GM19463 (cell line): ENCODE data around the gene OTOS.

Experiments
- ATAC-seq: cut with Tn5 transposase; IDR thresholded peaks from one replicate; pipeline ENCODE4 v1.9.1; 2021; ENCODE audit warnings: mild to moderate bottlenecking, moderate library complexity; ENCODE audit not compliant: unreplicated experiment

OTOS gene

DNA sequence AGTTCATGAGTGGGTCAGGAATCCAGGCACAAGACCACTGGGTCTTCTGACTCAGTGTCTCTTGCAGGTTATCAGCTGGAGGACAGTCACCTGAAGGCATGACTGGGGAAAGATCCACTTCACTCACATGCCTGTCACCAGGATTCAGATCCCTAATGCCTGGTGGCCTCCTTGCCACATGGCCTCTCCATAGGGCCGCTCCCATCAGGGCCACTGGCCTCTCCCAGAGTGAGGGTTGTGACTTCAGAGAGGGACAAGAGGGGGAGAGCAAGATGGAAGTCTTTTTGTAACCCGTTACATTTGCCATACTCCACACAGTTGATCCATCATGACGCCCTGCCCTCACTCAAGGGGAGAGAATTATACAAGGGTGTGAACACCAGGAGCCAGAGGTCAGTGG lies 13.0 kb upstream of the OTOS start:
- no peak for ATAC-seq

DNA sequence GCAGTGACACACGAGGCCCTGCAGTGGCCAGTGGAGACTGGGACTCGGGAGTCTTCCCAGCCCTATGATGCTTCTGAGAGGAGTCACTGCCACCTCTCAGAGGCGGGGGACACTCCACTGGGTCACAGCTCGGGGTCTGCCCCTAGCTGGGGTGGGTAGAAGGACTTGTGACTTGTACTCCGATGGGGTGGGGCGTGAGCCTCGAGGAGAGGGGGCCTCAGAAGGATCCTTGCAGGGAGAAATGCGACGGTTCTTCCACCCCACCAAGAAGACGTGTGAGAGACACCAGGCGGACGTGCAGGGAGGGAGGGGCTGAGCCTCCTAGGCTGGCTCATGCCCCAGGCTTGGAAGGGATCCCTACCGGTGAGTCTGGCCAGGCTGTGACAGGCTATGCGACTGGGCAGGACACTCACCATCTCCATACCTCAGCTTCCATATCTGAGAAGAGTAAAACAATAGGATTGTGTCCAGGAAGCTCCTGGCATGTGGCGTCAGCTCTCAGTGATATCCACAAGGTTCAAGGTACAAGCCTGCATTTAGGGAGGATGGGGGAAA lies 11.1 kb upstream of the OTOS start:
- ATAC-seq = no peak

DNA sequence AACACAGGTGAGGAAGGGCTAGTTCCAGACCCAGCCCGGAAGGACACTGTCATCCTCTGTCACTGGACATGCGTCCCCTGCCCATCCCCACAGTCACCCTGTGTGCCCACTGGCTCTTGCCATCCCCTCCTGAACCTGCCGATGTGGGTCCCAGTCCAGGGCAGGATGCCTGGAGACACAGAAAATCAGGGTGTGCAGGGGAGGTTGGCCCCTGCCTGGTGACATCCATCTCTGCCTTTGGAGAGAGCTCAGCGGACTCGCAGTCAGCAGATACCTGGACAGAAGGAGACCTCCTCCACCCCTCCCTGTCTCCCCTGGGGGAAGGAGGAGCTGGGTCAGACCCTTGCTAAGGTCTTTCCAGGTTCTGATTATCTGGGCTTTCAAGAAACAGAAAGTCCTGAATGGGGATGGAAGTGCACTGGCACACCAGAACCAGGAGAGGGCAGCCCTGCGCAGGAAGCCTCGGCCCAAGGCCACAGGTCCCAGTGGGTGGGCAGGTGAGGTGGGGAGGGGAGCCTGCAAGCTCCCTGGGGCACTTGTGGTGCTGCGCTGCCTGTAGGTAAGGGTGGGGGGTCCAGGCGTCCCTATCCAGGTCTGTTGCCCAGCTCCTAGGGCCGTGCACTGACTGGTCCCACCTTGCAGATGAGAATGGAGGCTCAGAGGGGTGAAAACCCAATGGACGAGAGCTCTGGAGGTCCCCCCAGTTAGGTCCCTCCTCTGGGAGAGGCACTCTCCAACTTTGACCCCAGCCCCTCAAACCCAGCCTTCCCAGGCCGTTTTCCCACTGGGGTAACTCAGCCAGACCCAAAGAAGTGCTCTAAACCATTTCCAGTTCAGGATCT lies 9.7 kb upstream of the OTOS start:
- no peak for ATAC-seq

DNA sequence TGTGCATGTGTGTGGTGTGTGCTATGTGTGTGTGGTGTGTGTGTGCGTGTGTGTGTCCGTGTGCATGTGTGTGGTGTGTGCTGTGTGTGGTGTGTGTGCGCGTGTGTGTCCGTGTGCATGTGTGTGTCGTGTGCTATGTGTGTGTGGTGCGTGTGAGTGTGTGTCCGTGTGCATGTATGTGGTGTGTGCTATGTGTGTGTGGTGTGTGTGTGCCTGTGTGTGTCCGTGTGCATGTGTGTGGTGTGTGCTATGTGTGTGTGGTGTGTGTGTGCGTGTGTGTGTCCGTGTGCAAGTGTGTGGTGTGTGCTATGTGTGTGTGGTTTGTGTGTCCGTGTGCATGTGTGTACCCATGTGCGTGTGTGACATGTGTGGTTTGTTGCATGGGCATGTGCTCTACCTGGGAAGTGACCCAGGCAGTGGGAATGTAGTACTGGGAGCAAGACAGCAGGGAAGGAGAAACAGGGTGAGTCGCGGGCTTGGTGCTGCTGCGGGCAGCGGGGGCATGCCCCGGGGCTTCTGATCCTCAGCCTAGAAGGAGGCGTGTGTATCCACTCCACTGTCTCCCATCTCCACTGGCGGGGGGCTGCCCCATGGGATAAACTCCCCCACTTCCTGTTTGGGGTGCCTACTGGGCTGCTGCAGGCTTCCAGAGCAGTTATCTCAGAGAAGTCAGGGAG lies 7.6 kb upstream of the OTOS start:
- ATAC-seq = no peak

DNA sequence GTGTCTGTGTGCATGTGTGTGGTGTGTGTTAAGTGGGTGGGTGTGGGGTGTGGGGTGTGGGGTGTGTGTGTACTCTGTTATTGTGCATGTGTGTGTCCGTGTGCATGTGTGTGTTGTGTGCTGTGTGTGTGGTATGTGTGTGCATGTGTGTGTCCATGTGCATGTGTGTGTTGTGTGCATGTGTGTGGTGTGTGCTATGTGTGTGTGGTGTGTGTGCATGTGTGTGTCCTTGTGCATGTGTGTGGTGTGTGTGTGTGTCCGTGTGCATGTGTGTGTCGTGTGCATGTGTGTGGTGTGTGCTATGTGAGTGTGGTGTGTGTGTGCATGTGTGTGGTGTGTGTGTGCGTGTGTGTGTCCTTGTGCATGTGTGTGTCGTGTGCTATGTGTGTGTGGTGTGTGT lies 6.9 kb upstream of the OTOS start:
- ATAC-seq = no peak

DNA sequence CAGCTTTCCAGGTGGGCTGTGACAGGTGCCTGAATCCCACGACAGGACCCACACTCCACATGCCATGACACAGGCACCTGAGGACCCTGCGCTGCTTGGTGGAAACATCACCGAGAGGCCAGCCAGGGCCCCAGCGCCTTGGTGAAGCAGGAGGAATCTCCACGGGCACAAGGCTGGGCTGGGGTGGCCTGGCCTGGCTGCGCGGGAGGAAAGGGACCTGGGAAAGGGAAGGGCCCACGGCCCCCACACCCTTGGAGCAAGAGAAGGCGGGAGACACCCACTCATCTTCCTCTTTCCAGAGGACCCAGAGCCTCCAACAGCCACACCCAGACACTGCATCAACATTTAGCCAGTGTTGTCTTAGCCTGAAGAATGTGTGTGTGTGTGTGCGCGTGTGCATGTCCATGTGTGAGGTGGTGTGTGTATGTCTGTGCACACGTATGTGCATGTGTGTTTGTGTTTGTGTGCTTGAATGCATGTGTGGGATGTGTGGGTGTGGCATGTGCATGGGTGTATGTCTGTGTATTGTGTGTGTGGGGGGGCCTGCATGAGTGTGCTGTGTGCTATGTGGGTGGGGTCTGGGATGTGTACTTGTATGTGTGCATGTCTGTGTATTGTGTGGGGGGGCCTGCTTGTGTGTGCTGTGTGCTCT lies 6.3 kb upstream of the OTOS start:
- no peak for ATAC-seq

DNA sequence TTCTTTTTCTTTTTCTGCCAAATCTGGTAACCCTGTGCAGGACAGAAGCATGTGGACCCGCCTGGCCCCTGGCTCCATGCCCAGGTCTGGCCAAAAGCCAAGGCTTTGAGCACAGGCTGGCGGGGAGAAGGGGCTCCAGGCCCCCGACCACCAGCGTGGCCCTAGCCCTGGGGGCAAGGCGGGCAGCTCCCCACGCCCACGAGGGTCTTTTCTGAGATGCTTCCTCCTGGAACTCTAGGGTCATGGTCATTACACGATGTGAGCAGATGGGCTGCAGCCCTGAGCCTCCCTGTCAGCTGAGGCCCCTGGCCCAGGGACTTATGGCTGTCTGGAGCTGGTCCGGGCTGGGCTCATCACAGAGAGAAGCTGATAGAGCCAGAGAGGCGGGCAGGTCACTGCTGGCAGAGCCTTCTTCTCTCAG lies 5.7 kb upstream of the OTOS start:
- no peak for ATAC-seq

DNA sequence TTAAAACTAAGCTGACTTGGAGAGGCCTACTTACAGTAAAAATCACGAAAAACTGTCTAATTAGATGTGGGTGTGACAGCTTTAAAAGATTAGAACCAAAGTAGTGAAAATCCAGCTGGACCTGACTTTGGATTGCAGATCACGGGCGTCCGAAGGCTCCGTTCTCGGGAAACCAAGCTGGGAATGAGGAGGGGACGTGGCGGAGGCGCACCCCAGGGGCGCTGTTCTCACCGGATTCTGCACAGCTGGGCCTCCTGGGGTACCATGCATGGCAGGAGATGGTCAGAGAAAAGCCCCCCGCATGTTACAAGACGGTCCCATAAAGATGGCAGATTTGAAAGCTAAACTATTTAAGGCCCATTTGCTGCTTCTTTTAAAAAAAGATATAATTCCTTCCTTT lies 5.0 kb upstream of the OTOS start:
- ATAC-seq = no peak

DNA sequence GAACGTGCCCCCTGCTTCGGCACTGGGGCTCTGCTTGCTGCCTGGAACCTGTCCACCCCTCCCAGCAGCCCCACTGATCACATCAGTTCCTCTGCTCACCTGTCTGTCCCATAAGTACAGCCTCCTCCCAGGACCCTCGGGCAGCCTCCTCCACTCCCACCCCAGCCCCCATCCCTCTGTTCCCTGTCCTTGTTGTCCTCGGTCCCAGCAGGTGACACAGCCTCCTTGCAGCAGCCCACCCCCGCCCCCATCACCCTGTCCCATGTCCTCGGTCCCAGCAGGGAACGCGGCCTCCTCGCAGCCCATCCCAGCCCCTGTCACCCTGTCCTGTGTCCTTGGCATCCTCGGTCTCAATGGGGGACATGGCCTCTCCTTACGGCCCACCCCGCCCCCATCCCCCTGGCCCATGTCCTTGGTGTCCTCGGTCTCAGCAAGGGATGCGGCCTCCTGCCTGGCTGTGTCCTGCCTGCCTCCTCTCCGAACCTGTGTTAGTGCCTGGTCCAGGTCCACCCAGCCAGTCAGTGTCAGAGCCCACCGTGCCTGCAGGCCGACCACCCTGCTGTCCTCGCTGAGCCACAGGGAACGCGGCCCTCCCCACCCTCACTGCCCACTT lies 4.3 kb upstream of the OTOS start:
- ATAC-seq = no peak

DNA sequence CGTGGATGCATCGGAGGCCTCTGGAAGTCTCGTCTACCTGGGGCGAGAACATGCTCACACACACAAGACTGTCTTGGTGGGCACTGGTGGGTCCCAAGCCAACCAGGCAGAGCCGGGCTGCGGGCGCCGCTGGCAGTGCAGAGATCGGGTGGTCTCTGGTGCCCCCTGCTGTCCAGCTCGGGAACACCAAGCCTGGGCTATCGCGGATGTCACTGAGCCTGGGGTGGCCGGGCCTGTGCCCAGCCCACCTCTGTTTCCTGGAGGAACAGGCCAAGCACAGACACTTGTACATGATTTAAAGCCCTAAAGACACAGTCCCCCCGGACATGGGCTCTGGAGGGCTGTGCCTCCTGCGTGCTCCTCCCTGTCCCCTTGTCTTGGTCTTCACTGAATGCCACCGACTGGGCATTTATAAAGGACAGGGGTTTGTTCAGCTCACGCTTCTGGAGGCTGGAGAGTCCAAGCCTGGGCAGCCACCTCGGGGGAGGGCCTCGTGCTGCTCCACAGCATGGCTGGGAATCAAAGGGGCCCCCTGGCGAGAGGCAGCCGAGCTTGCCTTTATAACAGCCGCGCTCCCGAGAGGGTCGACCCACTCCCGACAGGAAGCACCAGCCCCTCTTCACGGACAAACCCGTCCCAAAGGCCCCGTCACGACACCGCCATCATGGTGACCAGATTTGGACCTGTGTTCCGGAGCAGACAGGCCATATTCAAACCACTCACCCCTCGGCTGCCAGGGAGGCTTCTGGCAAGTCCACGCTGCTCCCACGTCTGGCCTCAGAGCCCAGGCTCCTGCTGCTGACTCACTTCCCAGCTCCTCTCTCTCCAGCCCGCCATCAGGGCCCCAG lies 3.6 kb upstream of the OTOS start:
- ATAC-seq = no peak

DNA sequence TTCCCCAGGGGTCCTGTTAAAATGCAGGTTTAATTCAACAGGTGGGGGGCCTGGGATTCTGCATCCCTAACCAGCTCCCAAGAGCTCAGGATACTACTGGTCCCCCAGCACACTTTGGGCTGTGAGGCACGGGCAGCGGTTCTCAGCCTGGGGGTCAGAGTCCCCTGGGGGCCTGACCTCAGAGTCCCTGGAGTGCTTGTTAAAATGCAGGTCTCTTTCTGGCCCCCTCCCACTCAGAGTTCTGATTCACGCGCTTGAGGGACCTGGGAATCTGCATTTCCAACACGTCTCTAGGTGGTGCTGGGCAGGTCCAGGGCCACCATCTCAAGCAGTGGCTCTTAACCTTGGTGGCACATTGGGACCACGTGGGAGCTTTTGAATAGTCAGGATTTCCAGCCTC lies 2.8 kb upstream of the OTOS start:
- ATAC-seq = no peak

DNA sequence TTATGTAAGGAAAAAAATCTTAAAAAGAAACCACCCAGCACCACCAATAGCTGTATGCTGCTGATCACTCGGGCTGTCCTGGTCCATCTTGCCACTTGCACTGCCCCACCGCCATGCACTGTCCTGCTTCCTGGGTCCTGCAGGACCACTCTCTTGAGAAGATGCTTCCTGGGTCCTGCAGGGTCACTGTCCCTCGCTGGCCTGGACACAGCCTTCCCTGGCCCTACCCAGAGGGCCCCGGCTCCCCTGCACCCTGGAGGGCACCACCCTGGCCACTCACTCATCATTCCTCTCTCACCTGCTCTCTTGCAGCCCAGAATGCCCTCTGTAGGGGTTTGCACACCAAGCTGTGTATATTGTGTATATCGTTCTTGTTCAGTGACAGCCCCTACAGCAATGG lies 2.4 kb upstream of the OTOS start:
- ATAC-seq = no peak

DNA sequence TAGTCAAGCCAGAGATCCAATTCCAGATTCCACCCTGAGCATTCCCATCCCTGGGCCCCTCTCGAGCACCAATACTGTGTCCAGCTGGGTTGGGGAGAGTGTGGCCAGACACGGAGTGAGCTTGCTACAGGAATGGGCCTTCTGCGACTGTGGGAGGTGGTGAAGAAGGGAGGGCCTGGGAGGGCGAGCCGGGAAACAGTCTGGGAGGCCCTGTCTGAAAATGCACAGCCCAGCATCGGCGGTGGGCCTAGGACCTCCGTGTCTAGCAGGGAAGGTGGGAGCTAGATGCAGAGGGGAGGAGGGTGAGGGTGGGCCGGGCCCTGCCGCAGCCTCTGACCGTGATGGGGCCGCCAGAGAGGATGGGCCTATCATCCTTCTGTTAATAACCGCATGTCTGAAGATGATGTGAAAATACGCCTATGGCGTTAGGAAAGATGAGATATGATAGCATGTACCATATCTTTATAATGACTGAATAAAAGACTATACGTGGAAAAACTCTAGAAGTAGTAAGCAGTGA lies 1.9 kb upstream of the OTOS start:
- no peak for ATAC-seq

DNA sequence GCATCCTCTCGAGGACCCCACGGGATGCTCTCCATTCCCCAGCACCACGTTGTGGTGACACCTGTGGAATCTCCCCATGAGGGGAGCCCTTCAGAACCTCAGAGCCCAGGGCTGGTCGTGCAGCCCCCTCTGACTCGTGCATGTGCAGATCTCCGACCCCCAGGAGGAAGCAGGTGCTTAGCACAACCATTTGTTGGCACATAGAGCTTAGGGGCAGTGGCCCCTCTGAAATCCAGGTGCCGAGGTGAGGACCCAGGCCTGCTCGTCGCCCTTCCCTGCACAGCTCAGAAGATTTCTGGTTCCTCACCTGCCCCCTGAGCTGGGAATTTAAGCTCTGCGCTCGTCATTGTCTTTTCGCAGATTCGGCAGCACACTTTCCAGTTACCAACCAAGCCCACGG lies 1.3 kb upstream of the OTOS start:
- no peak for ATAC-seq

DNA sequence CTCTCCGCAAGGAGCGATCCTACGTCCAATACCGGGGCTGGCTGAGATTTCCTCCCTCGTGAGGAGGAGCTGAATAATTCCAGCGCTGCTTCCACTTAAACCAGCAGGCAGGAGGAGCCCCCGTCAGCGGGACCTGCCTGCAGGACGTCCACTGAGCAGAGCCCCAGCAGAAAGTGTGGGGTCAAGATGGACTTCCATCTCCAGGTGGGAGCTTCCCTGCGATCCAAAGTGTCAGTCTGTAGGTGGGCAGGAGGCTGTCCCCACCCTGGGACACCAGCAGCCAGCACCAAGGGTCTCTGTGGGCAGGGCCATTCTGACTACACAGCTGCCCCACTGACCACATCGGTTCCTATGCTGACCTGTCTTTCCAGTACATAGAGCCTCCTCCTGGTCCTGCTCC lies 462 bp upstream of the OTOS start:
- ATAC-seq = no peak

DNA sequence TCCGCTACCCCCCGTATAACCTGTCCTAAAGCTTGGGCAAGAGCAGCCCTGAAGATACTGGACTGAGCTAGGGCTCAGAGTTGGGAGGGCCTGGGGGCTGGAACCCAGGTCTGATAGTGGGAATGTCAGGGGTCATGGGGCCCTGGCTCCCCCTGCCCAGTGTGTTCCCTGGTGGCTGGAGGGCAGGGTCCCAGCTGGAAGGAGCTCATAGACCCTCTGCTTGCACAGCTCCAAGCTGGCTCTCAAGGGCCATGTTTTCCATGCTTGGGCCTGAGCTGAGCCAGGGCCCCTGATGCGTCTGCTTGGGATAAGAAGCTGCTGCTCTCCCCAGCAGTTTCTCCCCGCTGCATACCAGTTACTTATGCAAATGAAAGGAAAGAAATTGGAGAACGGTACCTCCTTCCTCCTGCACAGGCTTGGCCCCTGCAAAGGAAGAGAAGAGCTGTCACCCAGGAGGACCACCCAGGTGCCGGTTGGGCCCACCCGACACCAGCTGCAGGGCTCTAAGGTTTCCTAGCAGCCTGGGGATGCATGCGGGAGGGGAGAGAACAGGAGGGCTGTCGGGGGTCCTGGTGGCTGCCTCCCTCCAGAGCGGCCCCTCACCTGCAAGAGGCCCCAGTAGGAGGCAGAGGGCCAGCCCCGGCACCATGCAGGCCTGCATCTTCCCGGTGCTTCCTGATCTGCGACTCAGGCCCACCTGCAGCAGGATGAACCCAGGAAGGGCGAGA lies 628 bp downstream of the OTOS start:
- ATAC-seq = no peak

DNA sequence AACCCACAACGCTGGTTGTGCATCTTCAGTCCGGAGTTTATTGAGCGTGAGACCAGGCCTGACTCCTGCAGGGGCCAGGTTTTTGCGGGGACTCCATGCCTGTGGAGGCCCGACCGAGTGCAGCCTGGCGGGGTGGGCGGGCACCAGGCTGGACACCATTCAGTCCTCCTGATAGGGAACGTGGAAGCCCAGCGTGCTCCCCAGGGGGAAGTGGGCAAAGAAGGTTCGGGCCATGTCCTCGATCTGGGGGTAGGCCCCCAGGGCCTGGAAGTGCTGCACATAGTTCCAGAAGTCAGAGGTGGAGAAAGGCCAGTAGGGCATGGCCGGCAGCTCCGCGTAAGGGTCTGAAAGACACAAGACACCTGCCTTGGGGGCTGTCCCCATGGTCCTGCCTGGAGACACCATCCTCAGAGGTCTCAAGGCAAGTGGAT lies 1.4 kb downstream of the OTOS start:
- ATAC-seq = no peak

DNA sequence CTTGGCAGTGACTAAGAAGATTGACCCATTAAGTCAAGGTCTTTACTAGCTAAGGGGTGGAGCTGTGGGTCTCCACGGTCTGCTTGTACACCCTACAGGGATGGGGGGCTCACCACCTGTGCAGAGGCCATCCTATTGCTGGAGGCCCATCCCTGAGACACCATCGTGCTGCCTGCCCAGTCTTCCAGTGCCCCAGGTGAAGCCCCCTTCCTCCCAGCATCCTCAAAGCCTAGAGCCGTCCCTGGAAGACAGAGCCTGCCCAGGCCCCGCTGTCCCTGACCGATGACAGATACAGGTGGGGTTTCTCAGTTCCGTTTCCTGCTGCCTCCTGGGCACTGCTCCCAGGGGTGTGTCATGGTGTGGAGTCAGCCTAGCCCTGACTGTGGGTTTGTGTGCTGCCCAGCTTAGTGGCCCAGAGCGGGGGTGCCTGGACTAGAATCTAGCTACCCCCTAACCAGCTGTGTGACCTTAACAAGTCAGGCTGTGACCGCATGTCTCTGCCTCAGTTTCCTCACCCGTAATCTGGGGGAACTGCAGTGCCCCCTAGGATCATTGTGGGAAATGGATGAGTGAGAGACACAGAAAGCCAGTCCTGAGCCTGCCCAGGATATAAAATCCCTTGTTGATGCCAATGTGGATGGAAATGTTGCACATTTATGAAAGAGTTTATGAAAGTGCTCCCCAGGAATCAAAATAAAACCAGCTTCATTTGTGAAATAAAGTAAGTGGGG lies 2.0 kb downstream of the OTOS start:
- no peak for ATAC-seq
